ENCODE data around the gene SH3D19.

Gene SH3D19

GRCh38 chr4:151195801-151196200 lies 129.6 kb downstream of the SH3D19 start:
- DNase-seq (ENCODE audit: low read depth), result no peak

GRCh38 chr4:151193414-151193813 lies 132.0 kb downstream of the SH3D19 start:
- DNase-seq (ENCODE audit: low read depth), result no peak

- no peak for DNase-seq (ENCODE audit: low read depth)
These were observed 132.7 kb downstream of the SH3D19 start for GRCh38 chr4:151192556-151193235.

- DNase-seq (ENCODE audit: low read depth), result no peak
These were observed 140.6 kb downstream of the SH3D19 start for GRCh38 chr4:151184523-151185458.

- DNase-seq (ENCODE audit: low read depth), result no peak
These were observed 142.9 kb downstream of the SH3D19 start for GRCh38 chr4:151182455-151182996.

- DNase-seq (ENCODE audit: low read depth), result no peak
These were observed 148.7 kb downstream of the SH3D19 start for GRCh38 chr4:151176685-151177084.

GRCh38 chr4:151175754-151176631 lies 149.4 kb downstream of the SH3D19 start:
- no peak for DNase-seq (ENCODE audit: low read depth)

- no peak for DNase-seq (ENCODE audit: low read depth)
These were observed 150.2 kb downstream of the SH3D19 start for GRCh38 chr4:151175233-151175632.

GRCh38 chr4:151174784-151175183 lies 150.6 kb downstream of the SH3D19 start:
- no peak for DNase-seq (ENCODE audit: low read depth)

GRCh38 chr4:151173871-151174270 lies 151.5 kb downstream of the SH3D19 start:
- DNase-seq (ENCODE audit: low read depth), result no peak

GRCh38 chr4:151169900-151170299 lies 155.5 kb downstream of the SH3D19 start:
- no peak for DNase-seq (ENCODE audit: low read depth)

- DNase-seq (ENCODE audit: low read depth), result no peak
These were observed 156.2 kb downstream of the SH3D19 start for GRCh38 chr4:151169223-151169622.

GRCh38 chr4:151167561-151167960 lies 157.8 kb downstream of the SH3D19 start:
- no peak for DNase-seq (ENCODE audit: low read depth)

GRCh38 chr4:151166636-151167035 lies 158.8 kb downstream of the SH3D19 start:
- DNase-seq (ENCODE audit: low read depth), result no peak

- DNase-seq (ENCODE audit: low read depth), result no peak
These were observed 160.0 kb downstream of the SH3D19 start for GRCh38 chr4:151165205-151166000.

- no peak for DNase-seq (ENCODE audit: low read depth)
These were observed 161.6 kb downstream of the SH3D19 start for GRCh38 chr4:151163855-151164254.

GRCh38 chr4:151158979-151159378 lies 166.4 kb downstream of the SH3D19 start:
- no peak for DNase-seq (ENCODE audit: low read depth)

GRCh38 chr4:151157543-151157942 lies 167.9 kb downstream of the SH3D19 start:
- DNase-seq (ENCODE audit: low read depth), result no peak

GRCh38 chr4:151153585-151153984 lies 171.8 kb downstream of the SH3D19 start:
- DNase-seq (ENCODE audit: low read depth), result no peak

GRCh38 chr4:151152028-151152427 lies 173.4 kb downstream of the SH3D19 start:
- DNase-seq (ENCODE audit: low read depth), result no peak

Data from activated gamma-delta T cell treated with anti-CD3 and anti-CD28 coated beads, Interleukin-2, amount 50 U/mL, for 16 hours (primary cell).